ENCODE results near the gene TRIM24. TPM values are rescaled to one million over a fixed set of nuclear protein-coding genes. Genes with fewer than 3 reads are reported as not detected.

The TRIM24 gene
- total and polyA plus RNA-seq, 8 donors: 22.4 to 81.2 (median 69.9) TPM

- Histone ChIP-seq H3K36me3 (peaks cover 0 to 59% of the 10 kb centered on the region in 2 donors), H3K27ac (no peak overlapping the region), H3K9me3 (no peaks in the 10 kb centered on the region), H3K4me1 (no peaks in the 10 kb centered on the region), H3K27me3 (no peaks in the 10 kb centered on the region), H3K4me3 (no peak overlapping the region)
- DNase-seq (no peak), ATAC-seq (no peak)
- no peak for TF ChIP-seq CTCF (IDR thresholded peaks at IDR 0.05)
- intact Hi-C loops (cut with DNase I): no loop called here
Observed at GRCh38 chr7:138584696-138585095, 124.6 kb downstream of the TRIM24 start.

GRCh38 chr7:138585283-138585993, 125.4 kb downstream of the TRIM24 start:
- Histone ChIP-seq H3K36me3 (peaks cover 0 to 52% of the 10 kb centered on the region in 2 donors), H3K9me3 (no peaks in the 10 kb centered on the region), H3K4me3 (no peak overlapping the region), H3K27ac (no peak overlapping the region), H3K4me1 (no peaks in the 10 kb centered on the region), H3K27me3 (no peaks in the 10 kb centered on the region)
- ATAC-seq (no peak), DNase-seq (no peak)
- intact Hi-C loops (cut with DNase I): no loop called here
- TF ChIP-seq CTCF (IDR thresholded peaks at IDR 0.05): no peak

- intact Hi-C loops (cut with DNase I): no loop called here
- ATAC-seq (no peak), DNase-seq (no peak)
- Histone ChIP-seq H3K27ac (no peak overlapping the region), H3K9me3 (no peaks in the 10 kb centered on the region), H3K27me3 (no peaks in the 10 kb centered on the region), H3K36me3 (peaks cover 0 to 33% of the 10 kb centered on the region in 2 donors), H3K4me3 (no peak overlapping the region), H3K4me1 (no peaks in the 10 kb centered on the region)
- no peak for TF ChIP-seq CTCF (IDR thresholded peaks at IDR 0.05)
Observed at GRCh38 chr7:138587485-138587884, 127.4 kb downstream of the TRIM24 start.

- no peak overlapping the region for H3K4me3 ChIP-seq
- no peak for DNase-seq
- intact Hi-C loops (cut with DNase I): no loop called here
- no peak for ATAC-seq
- no peaks in the 10 kb centered on the region for H3K4me1 ChIP-seq
- H3K36me3 ChIP-seq: peaks cover 0 to 21% of the 10 kb centered on the region in 2 donors
- TF ChIP-seq CTCF (IDR thresholded peaks at IDR 0.05): no peak
- no peaks in the 10 kb centered on the region for H3K9me3 ChIP-seq
- H3K27ac ChIP-seq: no peak overlapping the region
- no peaks in the 10 kb centered on the region for H3K27me3 ChIP-seq
Observed at GRCh38 chr7:138588986-138589385, 128.9 kb downstream of the TRIM24 start.

- Histone ChIP-seq H3K36me3 (peaks cover 0 to 13% of the 10 kb centered on the region in 2 donors), H3K4me3 (no peak overlapping the region), H3K27me3 (no peaks in the 10 kb centered on the region), H3K27ac (no peak overlapping the region), H3K4me1 (no peaks in the 10 kb centered on the region), H3K9me3 (no peaks in the 10 kb centered on the region)
- intact Hi-C loops (cut with DNase I): no loop called here
- ATAC-seq: no peak
- TF ChIP-seq CTCF (IDR thresholded peaks at IDR 0.05): no peak
- DNase-seq: no peak
Observed at GRCh38 chr7:138590154-138590553, 130.1 kb downstream of the TRIM24 start.

All from left lung (tissue), 10 donors.